Neural cell (in vitro differentiated cells): ENCODE results near the gene GAMT. TPM values are rescaled to one million over a fixed set of nuclear protein-coding genes. Genes with fewer than 3 reads are reported as not detected.

ENCODE experiments used
- H2AFZ ChIP-seq: fragments of 200-600, 300-800 bp; sonication (generic), shearing (Covaris generic); 2 replicates; pipeline ENCODE4 v1.6.0; 2014; ENCODE audit warnings: low read depth, mild to moderate bottlenecking, antibody characterized with exemption, low read length, moderate library complexity
- H3F3A ChIP-seq: fragments of 200-600 bp; shearing (Covaris generic); 2 replicates; pipeline ENCODE4 v1.6.1; 2016; ENCODE audit warnings: mild to moderate bottlenecking, moderate library complexity, mixed read lengths, antibody characterized with exemption, low read length; ENCODE audit not compliant: insufficient read depth, poor library complexity, severe bottlenecking
- H3K27ac ChIP-seq: fragments of 200-600, 300-800 bp; sonication (generic), shearing (Covaris generic); 2 replicates; pipeline ENCODE4 v1.5.1; 2014; ENCODE audit warnings: mild to moderate bottlenecking, low read length, moderate library complexity
- H3K27me3 ChIP-seq: fragments of 300-800, 200-600 bp; sonication (generic), shearing (Covaris generic); 2 replicates; pipeline ENCODE4 v1.6.0; 2014; ENCODE audit warnings: mild to moderate bottlenecking, low read depth, low read length, moderate library complexity; ENCODE audit not compliant: insufficient read depth
- H3K36me3 ChIP-seq: fragments of 300-800, 200-600 bp; sonication (generic), shearing (Covaris generic); 2 replicates; pipeline ENCODE4 v1.5.1; 2014; ENCODE audit warnings: mild to moderate bottlenecking, antibody characterized with exemption, low read length, moderate library complexity; ENCODE audit not compliant: insufficient read depth
- H3K4me2 ChIP-seq: fragments of 300-800, 200-600 bp; sonication (generic), shearing (Covaris generic); 2 replicates; pipeline ENCODE4 v1.6.0; 2014; ENCODE audit warnings: mild to moderate bottlenecking, low read length
- H3K4me3 ChIP-seq: fragments of 300-800, 200-600 bp; sonication (generic), shearing (Covaris generic); 2 replicates; pipeline ENCODE4 v1.5.1; 2014; ENCODE audit warnings: mild to moderate bottlenecking, low read length, moderate library complexity
- H3K79me2 ChIP-seq: fragments of 200-600 bp; shearing (Covaris generic); replicated peaks from 2 replicates; pipeline ENCODE4 v1.6.0; 2014; ENCODE audit warnings: mild to moderate bottlenecking, low read length, moderate library complexity; ENCODE audit not compliant: insufficient read depth
- H3K9ac ChIP-seq: fragments of 300-800, 200-600 bp; sonication (generic), shearing (Covaris generic); 2 replicates; pipeline ENCODE4 v1.6.1; 2016; ENCODE audit warnings: mild to moderate bottlenecking, low read length, mixed read lengths
- H3K9me2 ChIP-seq: fragments of 200-600 bp; shearing (Covaris generic); 2 replicates; pipeline ENCODE4 v1.6.1; 2016; ENCODE audit warnings: mild to moderate bottlenecking, low read length, mixed read lengths; ENCODE audit not compliant: insufficient read depth
- H3K9me3 ChIP-seq: fragments of 200-600, 300-800 bp; sonication (generic), shearing (Covaris generic); 2 replicates; pipeline ENCODE4 v1.6.1; 2016; ENCODE audit warnings: mild to moderate bottlenecking, mixed run types, low read length, moderate library complexity, mixed read lengths
- H4K20me1 ChIP-seq: fragments of 200-600 bp; shearing (Covaris generic); 2 replicates; pipeline ENCODE4 v1.6.1; 2016; ENCODE audit warnings: mild to moderate bottlenecking, mixed run types; ENCODE audit not compliant: insufficient read depth
- CTCF ChIP-seq: fragments of 450-650 bp; IDR thresholded peaks from 2 replicates; pipeline ENCODE4 v1.5.1; 2014; ENCODE audit warnings: antibody characterized with exemption, mild to moderate bottlenecking, moderate library complexity; ENCODE audit not compliant: poor library complexity, severe bottlenecking
- EP300 ChIP-seq: fragments of 450-650 bp; conservative IDR thresholded peaks from 2 replicates; pipeline ENCODE4 v1.6.1; 2014; ENCODE audit warnings: antibody characterized with exemption, mild to moderate bottlenecking, moderate library complexity; ENCODE audit not compliant: poor library complexity, severe bottlenecking
- EZH2 ChIP-seq: fragments of 200-600, 300-800 bp; shearing (Covaris generic), sonication (generic); IDR thresholded peaks from 2 replicates; pipeline ENCODE4 v1.6.1; 2014; ENCODE audit warnings: antibody characterized with exemption, low read length, borderline replicate concordance, mild to moderate bottlenecking; ENCODE audit not compliant: insufficient read depth, poor library complexity, severe bottlenecking
- MXI1 ChIP-seq: fragments of 450-650 bp; conservative IDR thresholded peaks from 2 replicates; pipeline ENCODE4 v1.6.1; 2014; ENCODE audit warnings: antibody characterized with exemption, mild to moderate bottlenecking; ENCODE audit not compliant: poor library complexity, severe bottlenecking
- POLR2AphosphoS5 ChIP-seq: IDR thresholded peaks from 2 replicates; pipeline ENCODE4 v1.6.1; 2012
- RAD21 ChIP-seq: fragments of 450-650 bp; conservative IDR thresholded peaks from 2 replicates; pipeline ENCODE4 v1.6.1; 2014; ENCODE audit warnings: antibody characterized with exemption, mild to moderate bottlenecking, moderate library complexity
- REST ChIP-seq: IDR thresholded peaks from 2 replicates; pipeline ENCODE4 v1.6.1; 2012; ENCODE audit warnings: borderline replicate concordance
- SMC3 ChIP-seq: fragments of 450-650 bp; conservative IDR thresholded peaks from 2 replicates; pipeline ENCODE4 v1.6.1; 2014; ENCODE audit warnings: antibody characterized with exemption, mild to moderate bottlenecking, moderate library complexity; ENCODE audit not compliant: poor library complexity
- TAF1 ChIP-seq: IDR thresholded peaks from 2 replicates; pipeline ENCODE4 v1.6.1; 2012; ENCODE audit warnings: low read depth
- polyA plus RNA-seq: library from polyadenylated mRNA; depleted of rRNA; stranded (reverse); fragments of >200 nt; gene quantifications from 2 replicates; pipeline ENCODE4 v1.2.3, GENCODE V29; 2014

GAMT gene
- polyA plus RNA-seq, 1 donor from 2014 or later: 32.5 TPM

GRCh38 chr19:1433119-1434039, 32.0 kb upstream of the GAMT start:
- no peaks in the 10 kb centered on the region for H3K9me3 ChIP-seq
- H3K9ac ChIP-seq: no peak overlapping the region
- H4K20me1 ChIP-seq: no peaks in the 10 kb centered on the region
- H3K27me3 ChIP-seq: no peaks in the 10 kb centered on the region
- H3K79me2 ChIP-seq: no peaks in the 10 kb centered on the region
- H2AFZ ChIP-seq: no peak overlapping the region
- peaks cover 4% of the 10 kb centered on the region for H3F3A ChIP-seq
- no peak overlapping the region for H3K4me2 ChIP-seq
- TF ChIP-seq CTCF (no peak), MXI1 (no peak), TAF1 (no peak), SMC3 (no peak), EZH2 (no peak), EP300 (no peak), RAD21 (no peak)
- H3K27ac ChIP-seq: no peak overlapping the region
- H3K9me2 ChIP-seq: no peaks in the 10 kb centered on the region
- no peaks in the 10 kb centered on the region for H3K36me3 ChIP-seq
- no peak overlapping the region for H3K4me3 ChIP-seq

- Histone ChIP-seq H3K9me3 (no peaks in the 10 kb centered on the region), H3K36me3 (no peaks in the 10 kb centered on the region)
- no peak for TF ChIP-seq RAD21
- no peak for TF ChIP-seq EZH2
- TF ChIP-seq POLR2AphosphoS5: no peak
- TF ChIP-seq CTCF: no peak
- TF ChIP-seq EP300: no peak
- no peak for TF ChIP-seq REST
- TF ChIP-seq MXI1: no peak
- TF ChIP-seq SMC3: no peak
- no peak for TF ChIP-seq TAF1
Observed at GRCh38 chr19:1432507-1432887, 31.2 kb upstream of the GAMT start.

More at GRCh38 chr19:1432507-1432887, 31.2 kb upstream of the GAMT start:
- Histone ChIP-seq H3K27ac (no peak overlapping the region), H2AFZ (no peak overlapping the region), H4K20me1 (no peaks in the 10 kb centered on the region), H3K9me2 (no peaks in the 10 kb centered on the region), H3K4me2 (no peak overlapping the region), H3K4me3 (no peak overlapping the region), H3K27me3 (no peaks in the 10 kb centered on the region), H3K9ac (no peak overlapping the region), H3F3A (no peaks in the 10 kb centered on the region), H3K79me2 (no peaks in the 10 kb centered on the region)
